GM12878 (cell line): ENCODE results near the gene NAA20. TPM values are rescaled to one million over a fixed set of nuclear protein-coding genes. Genes with fewer than 3 reads are reported as not detected.

Source experiments
- ATAC-seq: fragments of 200-7000 bp; cut with Tn5 transposase; 3 replicates; pipeline ENCODE4 v1.9.1; 2020; ENCODE audit warnings: mild to moderate bottlenecking, moderate library complexity
- BruUV-seq: library from RNA; stranded (reverse); fragments of 400-500 nt; replicated peaks from 2 replicates; lab custom pipeline; 2021; lab: Mats Ljungman, UMichigan
- CTCF ChIA-PET: fragments of 300-600 bp; sonication (Branson Sonifier 250); formaldehyde crosslinking; extraction: SDS; loops from one replicate; lab custom pipeline; 2021; ENCODE audit warnings: inconsistent platforms; lab: Yijun Ruan, JAX
- POLR2A ChIA-PET: fragments of 350-600 bp; formaldehyde crosslinking; extraction: SDS; loops from one replicate; lab custom pipeline; 2021; ENCODE audit warnings: inconsistent platforms; lab: Charles Lee
- RAD21 ChIA-PET: fragments of 300-600 bp; sonication (Branson Sonifier 250); formaldehyde crosslinking; loops from one replicate; lab custom pipeline; 2023; ENCODE audit warnings: antibody characterized with exemption; ENCODE audit not compliant: unreplicated experiment; lab: Charles Lee
- SMC1A ChIA-PET: fragments of 300-600 bp; sonication (Branson Sonifier 250); formaldehyde crosslinking; loops from one replicate; lab custom pipeline; 2023; ENCODE audit not compliant: unreplicated experiment, uncharacterized antibody; lab: Charles Lee
- DNase-seq: peaks from one replicate; pipeline ENCODE4 v3.0.0-alpha.2; 2011; ENCODE audit warnings: low read depth, low spot score
- FAIRE-seq: peaks from 3 replicates; lab custom pipeline; 2011; peaks lifted over from hg19 to GRCh38; lab: Jason Lieb, UNC
- H2AFZ ChIP-seq: 2 replicates; pipeline ENCODE4 v1.6.0; 2011; ENCODE audit warnings: low read depth, low read length, control low read depth; ENCODE audit not compliant: control insufficient read depth
- H3K27ac ChIP-seq: 2 replicates; pipeline ENCODE4 v1.5.1; 2011; ENCODE audit warnings: control low read depth; ENCODE audit not compliant: control insufficient read depth, insufficient read depth
- H3K27me3 ChIP-seq, 2 experiments: replicated peaks in 1 of 2; 2 replicates each; pipeline versions ENCODE4 v1.6.0 to v1.6.1; 2011; ENCODE audit warnings: low read length in 1 of 2; ENCODE audit not compliant: control insufficient read depth in 2 of 2, insufficient read depth in 2 of 2
- H3K36me3 ChIP-seq, 2 experiments: 2 replicates each; pipeline ENCODE4 v1.5.1; 2011; ENCODE audit warnings: low read length in 1 of 2; ENCODE audit not compliant: control insufficient read depth in 2 of 2, insufficient read depth in 2 of 2
- H3K4me1 ChIP-seq: 2 replicates; pipeline ENCODE4 v1.6.1; 2011; ENCODE audit warnings: mild to moderate bottlenecking, low read length, moderate library complexity, mixed read lengths; ENCODE audit not compliant: control insufficient read depth, insufficient read depth
- H3K4me2 ChIP-seq: 2 replicates; pipeline ENCODE4 v1.6.0; 2011; ENCODE audit warnings: control low read depth; ENCODE audit not compliant: control insufficient read depth, insufficient read depth
- H3K4me3 ChIP-seq: fragments of 200-600 bp; sonication (generic); 2 replicates; pipeline ENCODE4 v1.5.1; 2016
- H3K79me2 ChIP-seq: 2 replicates; pipeline ENCODE4 v1.6.0; 2011; ENCODE audit warnings: low read length; ENCODE audit not compliant: control insufficient read depth, insufficient read depth
- H3K9ac ChIP-seq: 2 replicates; pipeline ENCODE4 v1.8.0; 2011; ENCODE audit warnings: low read length, control low read depth, mixed read lengths; ENCODE audit not compliant: control insufficient read depth, insufficient read depth
- H3K9me3 ChIP-seq: replicated peaks from 3 replicates; pipeline ENCODE4 v1.5.1; 2011; ENCODE audit warnings: mild to moderate bottlenecking, low read length; ENCODE audit not compliant: control insufficient read depth, insufficient read depth
- H4K20me1 ChIP-seq: 2 replicates; pipeline ENCODE4 v1.6.0; 2011; ENCODE audit not compliant: control insufficient read depth, insufficient read depth
- ATF7 ChIP-seq: fragments of 450-650 bp; IDR thresholded peaks from 2 replicates; pipeline ENCODE4 v1.6.1; 2016; ENCODE audit warnings: low read depth, mild to moderate bottlenecking
- ETV6 ChIP-seq, 2 experiments: fragments of 450-650 bp in 1 of 2; IDR thresholded peaks in 1 of 2; conservative IDR thresholded peaks in 1 of 2; 2 replicates each; pipeline ENCODE4 v1.6.1; 2014; ENCODE audit warnings: antibody characterized with exemption in 1 of 2, borderline replicate concordance in 1 of 2, low read depth in 1 of 2, mild to moderate bottlenecking in 1 of 2, moderate library complexity in 1 of 2
- TBL1XR1 ChIP-seq: IDR thresholded peaks from 2 replicates; pipeline ENCODE4 v1.6.1; 2012; ENCODE audit warnings: low read depth, low read length, improper control_type of control experiment
- TCF7 ChIP-seq: IDR thresholded peaks from 2 replicates; pipeline ENCODE4 v1.6.1; 2014; ENCODE audit warnings: antibody characterized with exemption, borderline replicate concordance
- WGBS: methylation state at CpG from one replicate; pipeline ENCODE4 v1.1.6; 2016; ENCODE audit warnings: low lambda C conversion rate; ENCODE audit not compliant: insufficient replicate concordance, insufficient coverage; ENCODE audit errors: missing lambda C conversion rate; 5-methylcytosine and 5-hydroxymethylcytosine counted together
- in situ Hi-C: fragments of 300-500 bp; cut with MboI; formaldehyde crosslinking; loops from 9 replicates; pipeline ENCODE4 v1.14.3; 2018; ENCODE audit warnings: mixed read lengths
- intact Hi-C: fragments of 100-400 bp; cut with micrococcal nuclease; formaldehyde crosslinking; loops from one replicate; pipeline ENCODE4 v1.14.2; 2022; ENCODE audit not compliant: unreplicated experiment
- polyA plus RNA-seq, 11 experiments: library from polyadenylated mRNA; depleted of rRNA in 4 of 11; unstranded in 6 of 11; stranded (reverse) in 5 of 11; fragments of >200 nt; fragmentation: Nextera tagmentation in 4 of 11; fragmentation: Illumina TruSeq in 1 of 11; extraction: Ambion mirVana in 4 of 11; extraction: Trizol in 1 of 11; gene quantifications; 1 replicate in 1 of 11; 2 replicates in 10 of 11; pipeline versions ENCODE4 v1.2.1 to v1.2.3, GENCODE V29; 2011 to 2016; ENCODE audit warnings: inconsistent platforms in 2 of 11, missing spikeins in 2 of 11, low read depth in 1 of 11
- total RNA-seq, 4 experiments: library from RNA; depleted of rRNA in 3 of 4; stranded (reverse); fragments of >200 nt in 3 of 4; fragmentation: Illumina TruSeq in 1 of 4; extraction: Trizol in 1 of 4; gene quantifications; 2 replicates each; pipeline versions ENCODE4 v1.2.1 to v1.2.3, GENCODE V29; 2013 to 2021
- TF ChIP-seq, protein P1 (sequence below): fragments of 450-650 bp; IDR thresholded peaks from 2 replicates; pipeline ENCODE4 v1.6.1; 2018; ENCODE audit warnings: borderline replicate concordance, mild to moderate bottlenecking; ENCODE audit not compliant: partially characterized antibody

NAA20 gene
- total and polyA plus RNA-seq, 10 of the 15 experiments (the other 5 are each of a cell fraction or from before 2014, with no cell fraction given): 48.3 to 366 (median 89.1) TPM

DNA sequence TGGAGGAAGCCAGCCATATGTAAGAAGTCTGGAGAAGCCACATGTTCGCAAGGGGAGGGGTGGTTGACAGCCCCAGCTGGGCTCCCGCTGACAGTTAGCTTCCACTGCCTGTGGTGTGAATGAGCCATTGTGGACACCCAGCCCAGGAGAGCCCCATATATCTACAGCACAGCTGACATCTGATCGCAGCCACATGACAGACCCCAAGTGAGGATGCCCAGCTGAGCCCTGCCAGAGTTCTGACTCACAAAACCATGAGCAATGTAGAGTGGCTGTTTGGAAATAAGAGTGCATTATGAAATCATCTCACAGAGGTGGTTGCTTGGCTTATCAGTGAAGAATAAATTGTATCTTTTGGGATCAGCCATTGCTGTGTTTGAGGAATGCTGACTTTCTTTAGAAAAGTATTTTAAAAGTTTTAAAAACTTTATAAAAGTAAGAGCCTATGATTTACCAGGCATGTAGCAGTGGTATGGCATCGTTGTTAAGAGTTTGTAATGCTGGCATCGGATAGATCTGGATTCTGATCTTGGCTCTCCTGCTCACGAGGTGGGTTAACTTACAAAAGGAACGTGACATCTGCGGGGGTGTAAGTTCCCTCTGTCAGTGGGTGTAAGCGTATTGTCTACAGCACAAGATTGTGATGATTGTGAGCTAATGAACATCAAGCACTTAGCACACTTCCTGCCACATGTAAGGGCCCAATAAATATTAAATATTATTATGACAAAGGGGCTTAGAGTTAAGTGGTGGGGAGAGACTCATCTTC lies 59.3 kb downstream of the NAA20 start:
- in situ Hi-C loops: loop anchor here (5.0 to 10.0 kb wide), 2 partner anchors 496 to 518 kb away; no protein-coding TSS in a partner anchor
- ATAC-seq (no peak), FAIRE-seq (no peak), DNase-seq (no peak)
- TF ChIP-seq, protein P1, sequence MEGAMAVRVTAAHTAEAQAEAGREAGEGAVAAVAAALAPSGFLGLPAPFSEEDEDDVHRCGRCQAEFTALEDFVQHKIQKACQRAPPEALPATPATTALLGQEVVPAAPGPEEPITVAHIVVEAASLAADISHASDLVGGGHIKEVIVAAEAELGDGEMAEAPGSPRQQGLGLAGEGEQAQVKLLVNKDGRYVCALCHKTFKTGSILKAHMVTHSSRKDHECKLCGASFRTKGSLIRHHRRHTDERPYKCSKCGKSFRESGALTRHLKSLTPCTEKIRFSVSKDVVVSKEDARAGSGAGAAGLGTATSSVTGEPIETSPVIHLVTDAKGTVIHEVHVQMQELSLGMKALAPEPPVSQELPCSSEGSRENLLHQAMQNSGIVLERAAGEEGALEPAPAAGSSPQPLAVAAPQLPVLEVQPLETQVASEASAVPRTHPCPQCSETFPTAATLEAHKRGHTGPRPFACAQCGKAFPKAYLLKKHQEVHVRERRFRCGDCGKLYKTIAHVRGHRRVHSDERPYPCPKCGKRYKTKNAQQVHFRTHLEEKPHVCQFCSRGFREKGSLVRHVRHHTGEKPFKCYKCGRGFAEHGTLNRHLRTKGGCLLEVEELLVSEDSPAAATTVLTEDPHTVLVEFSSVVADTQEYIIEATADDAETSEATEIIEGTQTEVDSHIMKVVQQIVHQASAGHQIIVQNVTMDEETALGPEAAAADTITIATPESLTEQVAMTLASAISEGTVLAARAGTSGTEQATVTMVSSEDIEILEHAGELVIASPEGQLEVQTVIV: no peak
- TF ChIP-seq ATF7 (no peak), TBL1XR1 (no peak), TCF7 (no peak), ETV6 (conservative IDR thresholded peaks at IDR 0.05 in 1 of 2, IDR thresholded peaks at IDR 0.05 in 1 of 2; ENCODE audit: borderline replicate concordance in 1 of 2, low read depth in 1 of 2) (no peak)
- H3K9me3 ChIP-seq: no peaks in the 10 kb centered on the region
- H3K4me2 ChIP-seq: no peak overlapping the region
- H2AFZ ChIP-seq: no peak overlapping the region
- POLR2A ChIA-PET: interaction anchor here (0.8 kb wide), 1 partner anchor 20 kb away, joined by 3 read pairs; no protein-coding TSS in a partner anchor
- SMC1A ChIA-PET: no interaction called here
- intact Hi-C loops: no loop called here
- H3K9ac ChIP-seq: no peak overlapping the region
- no peak overlapping the region for H3K4me3 ChIP-seq
- WGBS: 41% methylated on average over 9 of the region's 9 CpGs
- H3K27ac ChIP-seq: no peak overlapping the region
- H3K27me3 ChIP-seq: peaks cover 0 to 1% of the 10 kb centered on the region in 2 experiments; a peak in 1 of 4 replicates
- CTCF ChIA-PET: no interaction called here
- no peaks in the 10 kb centered on the region for H3K4me1 ChIP-seq
- no peaks in the 10 kb centered on the region for H3K79me2 ChIP-seq
- H3K36me3 ChIP-seq: no peaks in the 10 kb centered on the region
- H4K20me1 ChIP-seq: no peaks in the 10 kb centered on the region
- RAD21 ChIA-PET: no interaction called here
- no TSS peak for BruUV-seq
